ENCODE results near the gene NXPH4.

GRCh38 chr12:57176846-57177245 is 39.7 kb upstream of the NXPH4 start:
- TF ChIP-seq CTCF (IDR thresholded peaks at IDR 0.05) (no peak), POLR2A (IDR thresholded peaks at IDR 0.05) (no peak)

All from esophagus squamous epithelium (tissue), 4 donors.